HepG2 (cell line): ENCODE results near the gene IFIT5. TPM values are rescaled to one million over a fixed set of nuclear protein-coding genes. Genes with fewer than 3 reads are reported as not detected.

Experiments
- CCAR2 ChIP-seq: fragments of 200-400 bp; formaldehyde crosslinking; optimal IDR thresholded peaks from 2 replicates; pipeline ENCODE3; 2018; ENCODE audit warnings: low read depth, mild to moderate bottlenecking, low read length, moderate library complexity
- CSRNP1 ChIP-seq: sonication (generic); formaldehyde crosslinking; IDR thresholded peaks from 2 replicates; pipeline ENCODE4 v1.8.1; 2023; ENCODE audit warnings: mild to moderate bottlenecking, missing genetic modification reagents
- DBP ChIP-seq: sonication (generic); formaldehyde crosslinking; IDR thresholded peaks from 2 replicates; pipeline ENCODE4 v1.4.0; 2020; ENCODE audit warnings: missing genetic modification reagents; ENCODE audit errors: not compliant biosample characterization
- GPBP1L1 ChIP-seq: sonication (generic); formaldehyde crosslinking; IDR thresholded peaks from 2 replicates; pipeline ENCODE4 v1.5.0; 2020; ENCODE audit warnings: mild to moderate bottlenecking, missing genetic modification reagents
- IKZF4 ChIP-seq: sonication (generic); formaldehyde crosslinking; IDR thresholded peaks from 2 replicates; pipeline ENCODE4 v1.5.1; 2020; ENCODE audit warnings: borderline replicate concordance, mild to moderate bottlenecking, low read depth, missing genetic modification reagents; ENCODE audit errors: not compliant biosample characterization
- IRF2 ChIP-seq: IDR thresholded peaks from 2 replicates; pipeline ENCODE4 v1.6.1; 2018; ENCODE audit warnings: missing genetic modification reagents, missing compliant biosample characterization
- MXI1 ChIP-seq: IDR thresholded peaks from 3 replicates; pipeline ENCODE4 v1.6.1; 2012; ENCODE audit warnings: low read depth, low read length, inconsistent platforms, borderline replicate concordance
- NR1H2 ChIP-seq: sonication (generic); formaldehyde crosslinking; IDR thresholded peaks from 2 replicates; pipeline ENCODE4 v1.8.1; 2022; ENCODE audit warnings: low read depth, missing genetic modification reagents, borderline replicate concordance
- NR2F6 ChIP-seq, 2 experiments: IDR thresholded peaks; 2 replicates each; pipeline ENCODE4 v1.6.1; 2016; ENCODE audit warnings: antibody characterized with exemption in 1 of 2, mild to moderate bottlenecking in 1 of 2
- NR3C1 ChIP-seq: sonication (generic); formaldehyde crosslinking; IDR thresholded peaks from 2 replicates; pipeline ENCODE4 v1.4.0; 2020; ENCODE audit warnings: missing genetic modification reagents
- POGK ChIP-seq: sonication (generic); formaldehyde crosslinking; conservative IDR thresholded peaks from 2 replicates; pipeline ENCODE4 v1.8.0; 2022; ENCODE audit warnings: mild to moderate bottlenecking, moderate library complexity, missing genetic modification reagents
- POLR2AphosphoS2 ChIP-seq: IDR thresholded peaks from 2 replicates; pipeline ENCODE4 v1.6.1; 2011; ENCODE audit warnings: low read depth, low read length, improper control_type of control experiment
- RARA ChIP-seq: IDR thresholded peaks from 2 replicates; pipeline ENCODE4 v1.6.1; 2016; ENCODE audit warnings: missing genetic modification reagents, missing compliant biosample characterization
- RFXAP ChIP-seq: sonication (generic); formaldehyde crosslinking; IDR thresholded peaks from 2 replicates; pipeline ENCODE4 v1.4.0; 2020; ENCODE audit warnings: missing genetic modification reagents, borderline replicate concordance
- SAFB2 ChIP-seq: sonication (generic); formaldehyde crosslinking; IDR thresholded peaks from 2 replicates; pipeline ENCODE4 v1.5.1; 2020; ENCODE audit warnings: missing genetic modification reagents, low read depth, mild to moderate bottlenecking, borderline replicate concordance
- SATB2 ChIP-seq: sonication (generic); formaldehyde crosslinking; IDR thresholded peaks from 2 replicates; pipeline ENCODE4 v1.5.0; 2020; ENCODE audit warnings: missing genetic modification reagents
- TEAD2 ChIP-seq: sonication (generic); formaldehyde crosslinking; IDR thresholded peaks from 2 replicates; pipeline ENCODE4 v1.9.0; 2021; ENCODE audit warnings: missing genetic modification reagents
- ZMYM3 ChIP-seq: sonication (generic); formaldehyde crosslinking; IDR thresholded peaks from 2 replicates; pipeline ENCODE4 v1.5.1; 2020; ENCODE audit warnings: mild to moderate bottlenecking, missing genetic modification reagents
- ZNF18 ChIP-seq: sonication (generic); formaldehyde crosslinking; IDR thresholded peaks from 2 replicates; pipeline ENCODE4 v1.8.0; 2022; ENCODE audit warnings: mild to moderate bottlenecking, missing genetic modification reagents; ENCODE audit not compliant: insufficient replicate concordance
- ZNF205 ChIP-seq: IDR thresholded peaks from 2 replicates; pipeline ENCODE4 v1.6.1; 2018; ENCODE audit warnings: missing biosample characterization, missing genetic modification reagents
- ZNF256 ChIP-seq: sonication (generic); formaldehyde crosslinking; conservative IDR thresholded peaks from 2 replicates; pipeline ENCODE4 v1.4.0; 2020; ENCODE audit warnings: missing genetic modification reagents
- ZNF343 ChIP-seq: sonication (generic); formaldehyde crosslinking; IDR thresholded peaks from 2 replicates; pipeline ENCODE4 v1.4.0; 2020; ENCODE audit warnings: mild to moderate bottlenecking, missing genetic modification reagents
- polyA plus RNA-seq, 8 experiments: library from polyadenylated mRNA; depleted of rRNA in 3 of 8; stranded (reverse) in 7 of 8; unstranded in 1 of 8; fragments of >200 nt; fragmentation: Illumina TruSeq in 4 of 8; extraction: Trizol in 4 of 8; gene quantifications; 2 replicates each; pipeline versions ENCODE4 v1.2.1 to v1.2.3, GENCODE V29; 2011 to 2016; ENCODE audit warnings: low read depth in 4 of 8, missing spikeins in 1 of 8, mixed read lengths in 1 of 8; ENCODE audit not compliant: insufficient read depth in 1 of 8
- total RNA-seq, 5 experiments: library from RNA; depleted of rRNA; stranded (reverse); fragments of >200 nt; fragmentation: Illumina TruSeq; extraction: Trizol; gene quantifications; 2 replicates each; pipeline ENCODE4 v1.2.3, GENCODE V29; 2016; ENCODE audit warnings: low read depth in 1 of 5

Gene IFIT5
- total and polyA plus RNA-seq, 2 of the 13 experiments (the other 11 are each of a cell fraction or from before 2014, with no cell fraction given): 2.2 to 8.3 TPM

GRCh38 chr10:89414879-89415821 is 782 bp downstream of the IFIT5 start (continued):
- TF ChIP-seq GPBP1L1 (CRISPR knock-in tag): no peak
- TF ChIP-seq IRF2 (CRISPR knock-in tag): peak; percentile 69
- no peak for TF ChIP-seq NR2F6 (IDR thresholded peaks at IDR 0.05)
- no peak for TF ChIP-seq NR2F6 (CRISPR knock-in tag; IDR thresholded peaks at IDR 0.05)
- peak; percentile 45; the same call in 1 of the 2 replicates for TF ChIP-seq ZMYM3 (CRISPR knock-in tag)
- TF ChIP-seq DBP (CRISPR knock-in tag): no peak
- no peak for TF ChIP-seq NR3C1
- peak; percentile 74 for TF ChIP-seq CSRNP1
- no peak for TF ChIP-seq CCAR2
- TF ChIP-seq TEAD2: no peak
- TF ChIP-seq MXI1: no peak
- no peak for TF ChIP-seq RARA (CRISPR knock-in tag)
- no peak for TF ChIP-seq ZNF256 (CRISPR knock-in tag)
- TF ChIP-seq ZNF343 (CRISPR knock-in tag): no peak
- no peak for TF ChIP-seq NR1H2
- TF ChIP-seq RFXAP (CRISPR knock-in tag): no peak
- peak; percentile 44 for TF ChIP-seq ZNF18 (CRISPR knock-in tag)
- TF ChIP-seq POGK (CRISPR knock-in tag): 0 out of 2 replicates have a peak, but pooled peaks have one; percentile 49
- TF ChIP-seq SATB2 (CRISPR knock-in tag): no peak
- TF ChIP-seq SAFB2 (CRISPR knock-in tag): no peak
- no peak for TF ChIP-seq POLR2AphosphoS2
- no peak for TF ChIP-seq ZNF205 (CRISPR knock-in tag)
- TF ChIP-seq IKZF4 (CRISPR knock-in tag): no peak
